SIG-M5 treated with dmso at 0.1 percent for 504 hours (cell line): ENCODE measurements around the gene CCSER1.

Experiments
- DNase-seq: peaks from one replicate; lab custom pipeline; 2025; ENCODE audit not compliant: unreplicated experiment; lab: John Stamatoyannopoulos, UW

The CCSER1 gene

DNA sequence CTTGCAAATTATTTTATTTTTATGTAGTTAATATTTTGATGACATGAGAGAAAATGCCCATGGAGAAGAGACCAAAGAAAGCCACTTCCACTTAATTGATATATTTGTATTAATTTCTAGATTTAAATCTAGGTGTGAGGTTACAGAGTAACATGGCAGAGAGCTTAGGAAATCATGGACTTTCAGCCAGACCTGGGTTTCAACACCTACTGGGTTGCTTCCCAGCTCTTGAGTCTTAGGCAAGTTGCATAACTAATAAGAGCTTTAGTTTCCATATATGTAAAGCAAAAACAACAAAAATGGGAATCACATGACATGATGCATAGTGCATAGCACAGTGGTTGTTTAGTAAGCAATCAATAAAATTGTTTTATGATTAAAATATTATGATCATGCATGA is 413.3 kb downstream of the CCSER1 start:
- no peak for DNase-seq

GRCh38 chr4:90542216-90542615 is 415.0 kb downstream of the CCSER1 start:
- no peak for DNase-seq

DNA sequence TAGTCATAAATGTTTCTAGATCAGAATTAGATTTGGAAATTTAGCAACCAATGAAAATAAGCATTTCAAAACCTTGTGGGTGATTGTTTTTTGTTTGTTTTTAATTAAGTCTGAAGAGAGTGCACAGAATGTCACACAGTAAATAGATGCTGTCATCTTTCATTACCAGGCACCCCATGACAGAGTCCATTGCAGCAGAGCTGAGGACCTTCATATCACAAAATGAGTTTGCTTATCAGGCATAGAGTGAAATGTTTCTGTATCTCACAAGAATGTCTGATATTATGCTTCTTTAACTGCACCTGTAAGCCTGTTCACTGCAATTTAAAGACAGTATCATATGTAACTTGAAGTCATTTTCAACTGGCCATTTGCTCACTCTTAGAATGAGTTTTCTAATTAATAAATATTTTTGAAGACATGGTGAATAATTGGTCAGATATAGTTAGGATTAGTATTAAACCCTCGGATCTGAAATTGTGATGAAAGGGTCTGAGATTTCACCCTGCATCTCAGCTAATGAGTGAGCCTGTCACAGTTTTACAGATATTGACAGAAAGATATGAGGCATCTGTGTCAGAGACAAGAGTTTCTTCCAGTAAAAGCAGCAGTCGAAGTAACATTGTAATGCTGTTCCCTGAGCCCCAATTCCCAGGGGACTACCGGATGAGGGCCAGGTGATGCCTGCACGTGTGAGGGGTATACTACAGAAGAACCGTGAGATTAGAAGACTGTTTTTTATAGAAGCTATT is 416.4 kb downstream of the CCSER1 start:
- no peak for DNase-seq

- DNase-seq: no peak
Observed at GRCh38 chr4:90544532-90545045, 417.4 kb downstream of the CCSER1 start.

GRCh38 chr4:90545380-90545779 is 418.2 kb downstream of the CCSER1 start:
- no peak for DNase-seq

GRCh38 chr4:90546114-90546513 is 418.9 kb downstream of the CCSER1 start:
- DNase-seq: no peak

- DNase-seq: no peak
Observed at GRCh38 chr4:90570615-90571014, 443.4 kb downstream of the CCSER1 start.

DNA sequence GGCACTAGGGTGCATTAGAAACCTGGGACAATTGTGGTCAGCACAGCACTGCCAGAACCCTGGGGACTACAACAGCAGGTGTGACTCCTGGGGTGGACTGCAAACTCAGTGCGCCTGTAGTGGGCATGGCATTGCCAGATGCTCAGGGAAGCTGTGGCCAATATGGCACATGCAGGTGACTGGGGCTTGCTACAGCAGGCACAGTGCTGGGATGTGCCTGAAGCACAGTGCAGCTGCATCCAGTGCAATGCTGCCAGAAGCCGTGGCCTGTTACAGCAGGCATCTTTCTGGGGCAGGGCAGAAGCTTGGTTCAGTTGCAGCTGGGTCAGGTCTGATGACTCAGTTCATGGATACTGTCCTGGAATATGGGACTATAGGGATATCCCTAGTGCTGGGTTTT is 445.8 kb downstream of the CCSER1 start:
- DNase-seq: no peak

DNA sequence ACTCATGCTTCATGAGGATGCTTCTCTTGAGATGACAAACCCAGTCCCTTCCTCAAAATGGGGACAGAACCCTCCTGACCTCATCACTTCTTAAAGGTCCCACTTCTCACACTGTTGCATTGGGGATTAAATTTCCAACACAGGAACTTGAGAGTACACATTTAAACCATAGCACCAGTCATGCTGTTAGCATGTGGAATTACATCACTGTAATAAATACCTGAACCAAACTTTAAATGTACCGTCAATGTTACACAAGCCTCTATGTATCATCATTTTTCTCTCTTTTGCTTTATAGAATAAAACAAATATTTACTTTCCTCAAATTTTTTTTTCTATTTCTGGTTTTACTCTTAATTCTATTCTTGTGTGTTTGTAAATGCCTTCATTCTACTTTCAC is 448.2 kb downstream of the CCSER1 start:
- DNase-seq: no peak

- no peak for DNase-seq
Observed at GRCh38 chr4:90580326-90580725, 453.1 kb downstream of the CCSER1 start.

- no peak for DNase-seq
Observed at GRCh38 chr4:90582087-90582486, 454.9 kb downstream of the CCSER1 start.

DNA sequence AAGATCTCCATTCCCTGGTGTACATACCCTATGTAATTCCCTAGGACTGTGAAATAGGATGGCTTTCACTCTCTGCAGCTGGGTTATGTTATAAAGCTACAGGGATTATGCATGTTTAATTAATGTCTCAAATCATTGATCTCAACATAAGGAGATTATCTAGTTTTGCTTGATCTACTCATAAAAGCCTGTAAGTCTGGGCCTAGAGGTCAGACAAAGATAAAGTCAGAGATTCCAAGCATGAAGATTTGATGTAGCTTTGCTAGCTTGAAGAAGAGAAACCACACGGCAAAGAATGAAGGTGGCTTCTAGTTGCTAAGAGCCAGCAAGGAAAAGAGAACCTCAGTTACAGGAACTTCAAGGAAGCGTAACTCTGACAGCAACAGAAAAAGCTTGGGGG is 456.9 kb downstream of the CCSER1 start:
- DNase-seq: no peak

DNA sequence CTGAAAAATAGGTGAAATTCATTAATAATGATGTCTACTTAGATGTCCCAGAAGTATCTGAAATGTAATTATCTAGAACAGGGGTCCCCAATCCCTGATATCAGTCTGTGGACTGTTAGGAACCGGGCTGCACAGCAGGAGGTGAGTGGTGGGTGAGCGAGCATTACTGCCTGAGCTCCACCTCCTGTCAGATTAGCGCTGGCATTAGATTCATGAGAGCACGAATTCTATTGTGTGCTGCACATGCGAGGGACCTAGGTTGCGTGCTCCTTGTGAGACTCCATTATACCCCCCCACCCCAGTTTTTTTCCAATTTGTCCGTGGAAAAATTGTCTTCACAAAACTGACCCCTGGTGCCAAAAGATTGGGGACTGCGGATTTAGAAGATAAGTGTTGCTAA is 458.8 kb downstream of the CCSER1 start:
- no peak for DNase-seq

DNA sequence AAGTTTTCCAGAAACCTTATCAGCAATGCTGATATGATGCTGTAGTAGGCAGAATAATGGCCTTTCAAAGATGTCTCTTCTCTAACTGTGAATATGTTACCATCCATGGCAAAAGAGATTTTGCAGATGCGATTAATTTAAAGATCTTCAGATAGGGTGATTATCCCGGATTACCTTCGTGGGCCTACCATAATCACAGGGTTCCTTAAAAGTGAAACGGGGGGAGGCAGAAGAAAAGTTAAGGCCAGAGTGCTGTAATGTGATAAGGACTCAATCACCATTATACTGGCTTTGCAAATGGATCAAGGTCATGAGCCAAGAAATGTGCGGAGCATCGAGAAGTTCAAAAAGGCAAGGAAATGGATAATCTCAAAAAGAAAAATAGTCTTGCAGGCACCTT is 459.6 kb downstream of the CCSER1 start:
- DNase-seq: no peak

DNA sequence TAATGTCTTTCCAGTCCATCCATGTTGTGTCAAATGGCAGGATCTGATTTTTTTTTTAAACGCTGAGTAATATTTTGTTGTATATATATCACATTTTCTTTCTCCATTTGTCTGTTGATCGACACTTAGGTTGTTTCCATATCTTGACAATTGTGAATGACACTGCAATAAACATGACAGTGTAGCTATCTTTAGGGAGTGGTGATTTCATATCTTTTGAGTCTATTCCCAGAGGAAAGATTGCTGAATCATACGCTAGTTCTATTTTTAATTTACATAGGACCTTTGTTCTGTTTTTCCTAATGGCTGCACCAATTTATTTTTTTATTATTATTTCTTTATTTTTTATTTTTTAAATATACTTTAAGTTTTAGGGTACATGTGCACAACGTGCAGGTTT is 470.7 kb downstream of the CCSER1 start:
- DNase-seq: no peak

DNA sequence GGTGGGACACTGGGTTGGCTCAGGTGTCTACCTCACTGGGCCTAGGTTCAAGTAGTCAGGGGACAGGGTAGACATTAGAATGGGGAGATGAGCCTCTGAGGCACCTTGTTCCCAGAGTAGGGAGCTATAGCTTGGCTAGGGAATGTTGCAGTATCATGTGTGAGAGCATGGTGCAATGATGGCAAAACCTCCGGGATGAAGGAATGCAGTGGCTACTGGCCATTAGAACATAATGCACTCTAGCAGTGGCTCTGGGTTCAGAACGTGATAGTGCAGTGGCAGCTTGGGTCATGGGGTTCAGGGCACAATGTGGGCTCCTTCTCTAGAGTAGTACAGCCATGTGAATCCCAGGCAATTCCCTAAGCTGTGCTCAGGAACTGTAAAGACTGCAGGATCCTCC is 471.5 kb downstream of the CCSER1 start:
- no peak for DNase-seq

DNA sequence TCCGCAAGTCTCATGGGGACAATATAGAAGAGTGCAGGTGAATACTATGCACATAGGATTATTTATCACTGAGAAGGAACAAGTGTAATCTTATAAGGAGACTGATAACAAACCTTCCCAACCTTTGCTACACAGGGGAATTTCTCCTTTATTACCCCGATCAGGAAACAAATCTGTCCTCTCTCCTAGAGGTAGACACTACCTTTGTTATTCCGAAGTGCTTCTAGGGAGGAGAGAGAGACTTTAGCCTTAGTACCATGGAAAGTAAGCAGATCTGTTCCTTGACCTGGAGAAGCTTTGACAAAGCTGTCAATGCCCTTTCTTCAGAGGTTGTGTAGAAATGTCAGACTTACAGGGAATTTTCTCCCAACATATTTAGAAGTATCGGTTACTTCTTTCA is 475.5 kb downstream of the CCSER1 start:
- no peak for DNase-seq

DNA sequence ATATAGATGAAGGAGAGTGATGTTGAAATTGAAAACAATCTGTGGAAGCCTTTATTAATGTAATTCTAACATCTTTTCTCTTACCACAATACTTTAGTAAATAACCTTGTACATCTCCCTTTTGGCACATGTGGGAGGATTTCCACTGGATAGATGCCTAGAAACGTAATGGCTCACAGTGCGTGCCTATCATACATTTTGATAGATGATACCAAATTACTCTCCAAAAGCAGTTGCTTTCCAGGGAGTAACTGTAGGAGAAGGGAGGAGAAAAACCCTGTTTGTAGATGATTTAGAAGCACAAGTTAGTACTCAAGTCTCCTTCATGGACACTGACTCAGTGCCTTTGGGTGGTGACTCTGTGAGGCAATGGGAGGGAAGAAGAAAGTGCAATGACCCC is 476.3 kb downstream of the CCSER1 start:
- DNase-seq: no peak

- no peak for DNase-seq
Observed at GRCh38 chr4:90606781-90607180, 479.6 kb downstream of the CCSER1 start.

DNA sequence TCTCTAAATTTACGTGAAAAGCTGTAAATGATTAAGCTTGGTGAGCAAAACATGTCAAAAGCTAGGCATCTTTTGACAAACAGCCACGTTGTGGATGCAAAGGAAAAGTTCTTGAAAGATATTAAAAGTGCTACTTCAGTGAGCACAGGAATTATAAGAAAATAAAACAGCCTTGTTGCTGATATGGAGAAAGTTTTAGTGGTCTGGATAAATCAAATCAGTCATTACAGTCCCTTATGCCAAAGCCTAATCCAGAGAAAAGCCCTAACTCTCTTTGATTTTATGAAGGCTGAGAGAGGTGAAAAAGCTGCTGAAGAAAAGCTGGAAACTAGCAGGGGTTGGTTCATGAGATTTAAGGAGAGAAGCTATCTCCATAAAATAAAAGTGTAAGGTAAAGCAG is 487.2 kb downstream of the CCSER1 start:
- no peak for DNase-seq

- DNase-seq: no peak
Observed at GRCh38 chr4:90621080-90621479, 493.9 kb downstream of the CCSER1 start.

DNA sequence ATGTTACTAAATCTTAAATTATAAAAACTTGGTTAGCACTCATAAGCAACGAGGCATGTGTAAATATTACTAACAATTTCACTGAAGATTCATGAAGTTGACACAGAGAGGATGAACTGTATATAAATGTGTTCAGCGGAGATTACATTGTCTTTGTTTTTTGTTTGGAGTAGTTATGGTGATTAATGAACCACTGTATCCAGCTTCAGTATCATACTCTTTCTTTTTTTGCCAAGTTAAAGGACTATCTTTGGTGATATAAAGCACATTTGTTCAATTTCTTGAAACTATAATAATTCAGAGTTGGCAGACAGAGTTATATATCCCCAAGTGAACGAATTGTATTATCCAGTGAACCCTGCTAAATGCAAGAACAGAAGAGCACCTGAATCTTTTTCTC is 497.6 kb downstream of the CCSER1 start:
- DNase-seq: no peak
